Activated CD8-positive, alpha-beta memory T cell treated with anti-CD3 and anti-CD28 coated beads for 4 hours (primary cell): ENCODE results near the gene YWHAE.
"Not testable (repeated sequence)": the region's sequence is repeated elsewhere in the genome, so short reads cannot be mapped to it uniquely, and the experiment has no call there.

Experiments
- DNase-seq, 2 donors: peaks; one replicate each; pipeline ENCODE4 v3.0.0-alpha.2; 2020; ENCODE audit warnings: low read depth in 2 of 2

YWHAE gene

DNA sequence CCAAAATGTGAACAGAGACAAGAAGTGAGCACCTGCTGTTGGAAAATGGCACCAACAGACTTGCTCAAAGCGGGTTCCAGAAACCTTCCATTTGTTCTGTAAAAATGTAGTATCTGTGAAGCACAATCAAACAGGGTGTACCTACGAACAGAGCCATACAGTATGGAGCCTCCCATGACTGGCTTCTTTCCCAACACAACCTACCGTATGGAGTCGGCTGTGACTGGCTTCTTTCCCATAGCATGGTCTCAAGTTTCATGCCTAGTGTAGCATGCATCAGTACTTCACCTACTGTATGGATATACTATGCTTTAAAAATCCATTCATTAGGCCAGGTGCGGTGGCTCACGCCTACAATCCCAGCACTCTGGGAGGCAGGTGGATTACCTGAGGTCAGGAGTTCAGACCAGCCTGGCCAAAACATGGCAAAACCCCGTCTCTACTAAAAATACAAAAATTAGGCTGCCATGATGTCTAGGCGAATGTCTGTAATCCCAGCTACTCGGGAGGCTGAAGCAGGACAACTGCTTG is 26.2 kb downstream of the YWHAE start:
- no peak for DNase-seq

DNA sequence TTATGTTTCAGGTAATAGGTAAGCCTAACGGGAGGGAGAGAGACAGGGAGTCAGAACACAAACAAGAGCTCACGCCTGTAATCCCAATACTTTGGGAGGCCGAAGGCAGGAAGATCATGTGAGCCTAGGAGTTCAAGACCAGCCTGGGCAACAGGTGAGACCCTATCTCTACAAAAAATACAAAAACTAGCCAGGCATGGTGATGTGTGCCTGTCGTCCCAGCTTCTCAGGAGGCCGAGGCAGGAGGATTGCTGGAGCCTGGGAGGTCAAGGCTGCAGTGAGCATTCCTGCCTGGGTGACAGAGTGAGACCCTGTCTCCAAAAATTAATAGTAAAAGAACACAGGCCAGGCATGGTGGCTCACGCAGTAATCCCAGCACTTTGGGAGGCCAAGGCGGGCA is 27.4 kb downstream of the YWHAE start:
- DNase-seq = no peak

DNA sequence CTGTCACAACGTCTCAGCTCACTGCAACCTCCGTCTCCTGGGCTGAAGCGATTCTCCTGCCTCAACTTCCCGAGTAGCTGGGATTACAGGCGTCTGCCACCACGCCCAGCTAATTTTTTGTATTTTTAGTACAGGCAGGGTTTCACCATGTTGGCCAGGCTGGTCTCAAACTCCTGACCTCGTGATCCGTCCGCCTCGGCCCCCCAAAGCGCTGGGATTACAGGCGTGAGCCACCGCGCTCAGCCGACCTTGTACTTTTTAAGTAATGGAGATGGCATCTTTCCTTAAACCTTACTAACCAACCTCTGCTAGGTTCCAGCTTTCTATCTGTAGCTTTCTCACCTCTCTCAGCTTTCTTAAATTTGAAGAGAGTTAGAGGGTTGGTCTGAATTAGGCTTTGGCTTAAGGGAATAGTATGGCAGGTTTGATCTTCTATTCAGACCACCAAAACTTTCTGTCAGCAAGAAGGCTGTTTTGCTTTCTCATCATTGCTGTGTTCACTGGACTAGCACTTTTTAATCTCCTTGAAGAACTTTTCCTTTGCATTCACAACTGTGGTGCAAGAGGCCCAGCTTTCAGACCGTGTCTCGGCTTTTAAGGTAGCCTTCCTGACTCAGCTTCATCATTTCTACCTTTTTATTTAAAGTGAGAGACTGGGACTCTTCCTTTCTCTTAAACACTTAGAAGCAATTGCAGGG is 28.0 kb downstream of the YWHAE start:
- no peak for DNase-seq

DNA sequence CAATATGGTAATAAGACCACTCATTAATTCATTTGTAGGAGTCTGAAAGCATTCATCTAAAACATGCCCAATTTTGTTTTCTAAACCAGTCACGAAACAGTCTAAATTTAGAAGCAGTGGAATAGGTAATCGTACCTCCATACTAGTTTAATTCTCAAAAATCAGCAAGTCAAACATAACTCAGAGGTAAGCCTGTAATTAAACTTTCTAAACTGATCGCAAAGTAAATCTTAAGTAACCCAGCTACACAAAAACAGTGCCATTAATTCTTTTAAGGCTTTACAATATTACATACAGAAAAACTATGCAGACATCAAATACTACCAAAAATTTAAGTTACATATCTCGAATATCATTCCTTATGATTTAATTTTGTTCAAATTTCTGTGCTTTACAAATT is 31.4 kb downstream of the YWHAE start:
- no peak for DNase-seq

DNA sequence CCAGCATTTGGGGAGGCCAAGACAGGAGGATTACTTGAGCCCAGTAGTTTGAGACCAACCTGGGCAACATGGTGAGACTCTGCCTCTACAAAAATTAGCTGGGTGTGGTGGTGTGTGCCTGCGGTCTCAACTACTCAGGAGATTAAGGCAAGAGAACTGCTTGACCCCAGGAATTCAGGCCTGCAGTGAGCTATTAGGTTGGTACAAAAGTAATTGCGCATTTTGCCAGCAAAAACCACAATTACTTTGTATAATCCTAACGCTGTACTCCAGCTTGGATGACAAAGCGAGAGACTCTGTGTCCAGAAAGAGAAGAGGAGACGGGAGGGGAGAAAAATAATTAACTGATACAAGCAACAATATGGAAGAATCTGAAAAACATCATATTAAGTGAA is 32.7 kb downstream of the YWHAE start:
- DNase-seq = no peak

DNA sequence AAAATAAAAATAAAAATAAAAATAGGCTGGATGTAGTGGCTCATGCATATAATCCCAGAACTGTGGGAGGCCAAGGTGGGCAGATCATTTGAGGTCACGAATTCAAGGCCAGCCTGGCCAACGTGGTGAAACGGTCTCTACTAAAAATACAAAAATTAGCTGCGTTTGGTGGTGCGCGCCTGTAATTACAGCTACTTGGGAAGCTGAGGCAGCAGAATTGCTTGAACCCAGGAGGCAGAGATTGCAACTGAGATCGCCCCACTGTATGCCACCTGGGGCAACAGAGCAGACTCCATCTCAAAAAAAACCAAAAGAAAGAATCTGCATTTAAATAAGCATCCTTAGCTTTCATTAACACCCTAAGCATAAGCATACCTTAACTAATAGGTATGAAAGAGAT is 33.8 kb downstream of the YWHAE start:
- DNase-seq = no peak

DNA sequence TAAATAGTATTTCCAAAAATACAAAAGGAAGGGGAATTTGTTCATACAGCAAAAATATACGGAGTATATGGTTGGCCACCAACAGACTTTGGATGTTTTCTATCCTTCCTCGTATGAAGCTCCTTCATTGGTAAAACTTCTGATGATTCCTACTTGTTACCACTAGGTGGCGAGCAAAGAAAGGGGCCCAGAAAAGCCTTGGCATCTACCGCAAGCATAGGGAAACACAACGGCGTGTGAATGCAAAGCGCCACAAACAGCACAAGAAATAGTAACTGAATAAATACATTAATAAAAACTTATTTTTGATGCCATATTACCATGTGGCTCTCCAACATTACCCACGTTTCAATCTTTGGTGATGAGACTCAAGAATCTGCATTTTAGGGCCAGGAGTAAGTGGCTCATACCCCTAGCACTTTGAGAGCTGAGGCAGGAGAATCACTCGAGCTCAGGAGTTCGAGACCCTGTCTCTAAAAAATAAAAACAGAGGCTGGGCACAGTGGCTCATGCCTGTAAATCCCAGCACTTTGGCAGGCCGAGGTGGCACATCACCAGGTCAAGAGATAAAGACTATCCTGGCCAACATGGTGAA is 34.5 kb downstream of the YWHAE start:
- DNase-seq = peak in 1 of 2 donors; percentile 36

DNA sequence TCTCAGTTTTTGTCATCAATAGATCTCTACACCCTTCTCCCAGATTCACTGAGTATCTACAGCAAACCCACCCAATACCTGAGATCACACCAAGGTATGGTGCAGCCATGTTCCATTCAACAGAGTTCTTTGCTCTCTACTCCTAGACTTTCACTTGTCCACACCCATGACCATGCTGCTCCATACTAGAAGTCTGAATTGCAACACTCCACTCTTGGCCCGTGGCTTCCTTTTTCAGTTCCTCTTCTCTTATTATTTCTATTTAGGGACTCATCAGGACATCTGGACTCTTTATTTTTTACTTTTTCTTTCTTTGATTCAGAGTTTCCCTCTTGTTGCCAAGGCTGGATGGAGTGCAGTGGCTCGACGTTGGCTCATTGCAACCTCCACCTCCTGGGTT is 37.1 kb downstream of the YWHAE start:
- no peak for DNase-seq

DNA sequence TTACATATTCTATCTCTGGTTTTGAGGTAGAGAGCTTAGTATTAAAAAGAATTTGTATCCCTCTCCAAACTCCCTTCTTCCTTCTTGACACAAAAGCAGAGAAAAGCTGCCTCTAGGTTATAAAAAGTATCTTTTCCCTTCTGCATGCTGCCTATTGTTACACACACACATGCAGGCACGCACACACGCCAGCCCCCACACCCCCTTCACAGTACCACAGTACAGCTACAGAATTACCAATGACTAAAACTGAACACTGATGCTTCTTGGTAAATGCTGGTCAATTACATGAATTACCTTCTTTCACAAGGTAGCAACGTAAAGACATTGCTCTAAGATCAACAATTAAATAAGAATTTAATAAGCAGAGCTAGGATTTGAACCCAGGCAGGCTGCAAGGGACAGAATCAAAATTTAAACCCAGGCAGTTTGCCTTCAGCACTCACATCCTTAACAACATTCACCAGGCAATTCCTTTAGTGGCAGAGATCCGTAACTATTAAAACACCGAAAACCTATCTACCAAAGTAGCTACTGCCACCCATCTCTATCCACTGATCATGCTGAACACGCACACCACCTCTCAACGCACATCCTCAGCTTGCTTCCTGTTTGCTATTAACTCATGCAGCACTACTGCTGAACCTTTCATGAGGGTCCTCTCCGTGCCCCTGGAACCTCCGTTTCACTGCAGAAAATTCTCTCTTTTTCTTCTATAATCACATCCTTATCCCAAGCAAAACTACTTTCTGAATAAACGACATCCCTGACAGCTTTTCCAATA is 37.8 kb downstream of the YWHAE start:
- no peak for DNase-seq

DNA sequence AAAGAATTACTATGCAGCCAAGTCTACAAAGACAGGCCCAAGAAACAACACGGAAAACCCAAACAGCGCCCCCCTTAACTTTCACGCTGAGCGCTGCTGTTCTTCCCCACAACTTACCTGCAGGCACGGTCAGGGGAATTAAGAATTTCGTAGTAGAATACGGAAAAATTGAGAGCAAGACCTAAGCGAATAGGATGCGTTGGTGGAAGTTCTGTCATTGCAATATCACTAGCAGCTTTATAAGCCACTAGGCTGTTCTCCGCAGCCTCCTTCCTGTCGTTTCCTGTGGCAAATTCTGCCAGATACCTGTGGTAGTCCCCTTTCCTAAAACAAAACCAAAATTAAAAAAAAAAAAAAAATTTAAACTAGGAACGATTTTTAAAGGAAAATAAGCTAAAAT is 39.0 kb downstream of the YWHAE start:
- DNase-seq = no peak

DNA sequence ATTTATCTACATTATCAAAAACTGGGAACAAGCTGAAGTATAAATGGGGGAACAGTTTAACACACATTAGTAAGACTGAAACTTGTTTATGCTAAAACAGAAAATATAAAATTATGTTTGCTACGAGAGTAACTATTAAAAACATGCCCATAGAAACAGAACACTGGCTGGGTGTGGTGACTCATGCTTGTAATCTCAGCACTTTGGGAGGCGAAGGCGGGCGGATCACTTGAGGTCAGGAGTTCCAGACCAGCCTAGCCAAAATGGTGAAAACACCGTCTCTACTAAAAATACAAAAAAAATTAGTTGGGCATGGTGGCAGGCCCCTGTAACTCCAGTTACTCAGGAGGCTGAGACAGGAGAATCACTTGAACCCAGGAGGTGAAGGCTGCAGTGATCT is 39.7 kb downstream of the YWHAE start:
- DNase-seq = not testable (repeated sequence)

DNA sequence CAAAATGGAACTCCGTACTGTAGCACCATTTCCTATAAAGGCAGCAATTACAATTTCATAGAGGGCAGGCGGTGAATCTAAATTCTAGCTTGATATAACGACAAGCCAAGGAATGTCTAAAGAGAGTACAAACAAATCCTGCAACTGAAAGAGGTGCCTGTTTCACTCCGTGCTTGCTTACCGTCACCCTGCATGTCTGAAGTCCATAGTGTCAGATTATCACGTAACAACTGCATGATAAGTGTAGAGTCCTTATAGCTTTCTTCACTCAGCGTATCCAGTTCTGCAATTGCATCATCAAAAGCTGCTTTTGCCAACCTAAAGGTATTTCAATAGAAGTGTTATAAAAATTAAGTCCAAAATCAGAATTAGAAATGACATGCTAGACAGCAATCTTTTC is 46.0 kb downstream of the YWHAE start:
- DNase-seq = no peak

DNA sequence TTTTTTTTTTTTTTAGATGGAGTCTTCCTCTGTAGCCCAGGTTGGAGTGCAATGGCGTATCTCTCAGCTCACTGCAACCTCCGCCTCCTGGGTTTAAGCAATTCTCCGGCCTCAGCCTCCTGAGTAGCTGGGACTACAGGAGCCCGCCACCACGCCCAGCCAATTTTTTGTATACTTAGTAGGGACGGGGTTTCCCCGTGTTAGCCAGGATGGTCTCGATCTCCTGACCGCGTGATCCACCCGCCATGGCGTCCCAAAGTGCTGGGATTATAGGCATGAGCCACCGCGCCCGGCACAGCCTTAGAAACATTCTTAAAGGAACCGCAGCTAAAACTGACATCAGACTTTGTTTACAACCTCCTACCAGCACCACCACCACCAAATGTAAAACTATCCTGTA is 47.5 kb downstream of the YWHAE start:
- DNase-seq = not testable (repeated sequence)

DNA sequence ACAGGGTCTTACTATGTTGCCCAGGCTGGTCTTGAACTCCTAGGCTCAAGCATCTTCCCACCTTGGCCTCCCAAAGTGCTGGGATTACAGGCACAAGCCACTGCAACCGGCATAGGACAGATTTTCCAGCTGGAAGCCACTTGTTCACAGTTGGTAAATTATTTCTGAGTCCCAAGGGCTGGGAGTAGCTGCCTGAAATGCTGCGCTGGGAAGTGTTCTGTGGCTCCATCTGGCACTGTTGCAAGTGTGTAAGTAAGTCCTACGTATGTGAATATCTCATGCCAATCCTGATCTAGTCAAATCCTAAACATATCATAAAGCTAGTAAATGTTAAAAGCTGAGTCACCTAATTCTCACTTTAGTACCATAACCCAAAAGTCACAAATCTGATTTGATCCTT is 48.1 kb downstream of the YWHAE start:
- DNase-seq = no peak

DNA sequence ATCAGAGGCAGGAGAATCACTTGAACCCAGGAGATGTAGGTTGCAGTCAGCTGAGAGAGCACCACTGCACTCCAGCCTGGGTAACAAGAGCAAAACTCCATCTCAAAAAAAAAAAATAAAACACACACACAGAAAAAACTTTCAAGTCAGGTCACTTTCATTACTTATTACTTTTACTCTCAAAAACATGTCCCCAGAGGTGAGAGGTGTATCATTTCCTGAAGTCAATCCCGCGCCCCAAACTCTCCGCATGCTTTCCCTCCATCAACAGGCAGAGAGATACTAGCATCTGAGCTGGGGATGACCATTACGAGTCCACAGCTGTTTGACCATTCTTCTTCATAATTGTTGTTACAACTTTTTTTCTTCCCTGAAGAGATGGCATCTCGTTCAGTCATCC is 48.7 kb downstream of the YWHAE start:
- no peak for DNase-seq

DNA sequence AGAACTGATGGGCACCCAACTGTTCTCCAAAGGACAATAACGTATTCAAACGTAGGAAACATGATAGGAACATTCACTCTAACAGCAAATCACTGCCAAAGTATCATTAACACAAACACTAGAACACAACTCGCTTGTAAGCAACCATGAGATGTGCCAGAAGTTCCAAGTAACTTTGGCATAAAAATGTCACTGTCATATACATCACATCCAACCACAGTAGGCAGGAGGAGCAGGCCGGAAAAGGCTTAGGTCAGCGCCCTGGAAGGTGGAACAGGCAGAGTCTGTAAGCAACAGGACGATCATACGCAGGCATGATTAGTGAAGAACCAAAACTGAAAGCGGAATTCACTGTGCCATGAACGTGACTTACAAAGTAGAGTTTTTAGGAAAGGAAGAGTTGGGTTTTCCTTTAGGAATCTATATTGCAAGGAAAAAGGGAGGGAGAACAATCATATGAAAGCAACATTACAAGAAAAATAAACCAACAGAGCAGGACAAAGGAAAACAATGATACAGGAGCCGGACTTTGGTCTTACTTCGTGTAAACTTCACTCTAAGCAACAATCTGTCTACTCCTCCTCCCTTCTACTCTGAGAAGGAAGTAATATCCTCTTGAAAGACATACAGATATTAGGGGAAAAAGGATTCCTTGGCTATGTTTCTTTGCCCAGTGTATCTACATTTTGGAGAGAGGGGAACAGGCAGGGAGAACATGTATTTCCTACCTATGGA is 52.3 kb downstream of the YWHAE start:
- no peak for DNase-seq

DNA sequence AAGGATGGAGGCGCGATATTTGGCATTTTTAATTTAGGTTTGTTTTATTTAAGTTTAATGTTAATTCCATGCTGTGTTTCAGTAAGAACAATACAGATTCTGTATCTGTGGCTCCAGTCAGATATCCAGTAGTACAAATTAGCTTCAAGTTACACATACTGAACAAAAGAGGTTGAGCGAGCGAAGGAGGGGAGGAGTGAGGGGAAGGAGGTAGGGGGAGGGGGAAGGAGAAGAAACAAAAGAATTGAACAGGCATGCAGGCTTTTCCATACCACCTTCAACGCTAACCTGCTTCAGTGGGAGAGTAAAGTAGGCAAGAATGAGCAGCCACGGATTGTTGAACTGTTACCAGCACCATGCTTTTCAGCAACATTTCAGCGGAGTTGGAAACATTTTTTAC is 55.5 kb downstream of the YWHAE start:
- no peak for DNase-seq

DNA sequence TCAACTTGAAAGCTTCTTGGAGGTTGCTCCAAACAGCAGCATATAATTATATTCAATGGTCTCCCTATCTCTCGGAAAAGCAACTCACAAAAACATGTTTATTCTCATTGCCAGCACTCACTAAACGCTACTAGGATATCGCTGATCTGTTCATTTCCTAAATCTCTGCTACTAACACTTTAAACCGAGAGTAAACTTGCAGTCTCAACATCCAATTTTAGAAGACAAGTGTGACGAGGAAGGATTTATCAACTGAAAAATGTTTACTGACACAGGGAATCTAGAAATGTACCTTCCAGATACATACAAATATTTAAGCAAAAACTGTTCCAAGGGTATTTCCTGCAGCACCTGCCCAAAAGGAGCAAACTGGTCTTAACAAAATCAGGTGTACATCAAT is 56.5 kb downstream of the YWHAE start:
- no peak for DNase-seq

DNA sequence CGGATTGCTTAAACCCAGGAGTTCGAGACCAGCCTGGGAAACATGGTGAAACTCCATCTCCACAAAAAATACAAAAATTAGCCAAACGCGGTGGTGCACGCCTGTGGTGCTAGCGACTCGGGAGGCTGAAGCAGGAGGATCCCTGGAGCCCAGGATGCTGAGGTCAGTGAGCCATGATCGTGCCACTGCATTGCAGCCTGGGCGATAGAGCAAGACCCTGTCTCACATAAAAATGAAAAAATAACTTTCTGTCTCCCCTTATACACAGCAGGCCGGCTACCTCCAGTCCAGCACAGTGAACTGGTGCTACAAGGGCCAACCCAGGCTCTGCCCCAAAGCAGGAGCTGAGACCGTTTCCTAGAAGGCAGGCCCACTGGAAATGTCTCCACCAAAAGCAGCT is 59.7 kb downstream of the YWHAE start:
- DNase-seq = no peak

DNA sequence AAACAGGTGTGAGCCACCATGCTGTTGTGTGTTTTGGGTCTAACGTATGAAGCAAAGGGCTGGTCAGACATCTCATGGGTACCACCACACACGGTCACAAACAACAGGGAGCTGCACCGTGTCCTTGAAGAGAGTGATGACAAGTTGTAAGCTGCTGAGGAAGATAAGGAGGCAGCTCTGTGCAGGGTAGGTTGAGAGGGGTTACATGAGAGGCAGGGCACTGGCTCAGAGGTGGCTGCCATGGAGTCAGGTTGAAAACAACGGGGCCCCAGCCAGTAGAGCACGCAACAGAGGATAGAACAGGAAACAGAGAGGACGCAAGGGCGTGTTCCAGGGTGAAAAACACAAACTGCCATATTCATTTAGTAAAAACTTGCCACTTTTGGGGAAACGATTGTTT is 68.3 kb downstream of the YWHAE start:
- no peak for DNase-seq

DNA sequence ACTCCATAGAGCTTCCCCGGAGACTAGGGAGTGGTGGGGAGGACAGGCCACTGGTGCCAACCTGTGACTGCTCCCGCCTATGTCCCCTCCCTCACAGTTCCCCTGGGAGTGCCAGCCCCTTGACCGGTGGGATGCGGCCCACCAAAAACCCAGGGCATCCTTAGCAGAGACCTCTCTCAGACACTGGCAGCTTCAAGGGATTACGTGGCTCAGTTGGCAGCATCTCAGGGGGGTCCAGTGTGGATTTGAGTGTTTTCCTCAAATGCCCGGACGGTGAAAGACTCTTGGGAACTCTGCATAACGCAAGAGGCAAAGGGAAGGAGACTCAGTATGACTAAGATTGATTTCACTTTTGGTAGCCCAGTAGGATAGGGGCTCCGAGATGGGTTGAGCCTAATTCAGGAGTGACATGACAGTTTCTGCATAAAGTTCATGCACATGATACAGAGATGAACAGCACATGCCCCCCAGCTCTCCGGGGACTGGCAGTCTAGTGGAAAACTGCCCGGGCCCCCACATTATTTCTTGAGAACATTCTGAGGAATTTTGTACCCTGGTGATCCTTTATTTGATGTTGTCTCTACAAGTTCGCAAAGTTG is 70.2 kb downstream of the YWHAE start:
- no peak for DNase-seq

DNA sequence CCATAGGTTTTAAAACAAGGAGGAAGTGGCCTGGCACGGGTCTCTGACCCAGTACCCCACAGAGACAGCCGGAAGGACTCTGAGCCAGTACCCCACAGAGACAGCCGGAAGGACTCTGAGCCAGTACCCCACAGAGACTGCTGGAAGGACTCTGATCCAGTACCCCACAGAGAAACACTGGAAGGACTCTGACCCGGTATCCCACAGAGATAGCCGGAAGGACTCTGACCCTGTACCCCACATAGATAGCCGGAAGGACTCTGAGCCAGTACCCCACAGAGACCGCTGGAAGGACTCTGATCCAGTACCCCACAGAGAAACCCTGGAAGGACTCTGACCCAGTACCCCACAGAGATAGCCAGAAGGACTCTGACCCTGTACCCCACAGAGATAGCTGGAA is 71.6 kb downstream of the YWHAE start:
- DNase-seq = no peak
